ENCODE data around the gene UTS2. TPM values are rescaled to one million over a fixed set of nuclear protein-coding genes. Genes with fewer than 3 reads are reported as not detected.

Gene UTS2
- total RNA-seq, 1 donor from 2014 or later: not detected

- no peak for DNase-seq (ENCODE audit: low read depth in 2 of 2)
Measured at GRCh38 chr1:7813677-7814373, 39.0 kb downstream of the UTS2 start.

- no peak for DNase-seq (ENCODE audit: low read depth in 2 of 2)
Measured at GRCh38 chr1:7811476-7811875, 41.4 kb downstream of the UTS2 start.

- peak in 1 of 2 donors; percentile 67 for DNase-seq (ENCODE audit: low read depth in 2 of 2)
Measured at GRCh38 chr1:7810395-7810794, 42.5 kb downstream of the UTS2 start.

GRCh38 chr1:7809742-7810141 is 43.1 kb downstream of the UTS2 start:
- DNase-seq (ENCODE audit: low read depth in 2 of 2): no peak

GRCh38 chr1:7808253-7808844 is 44.5 kb downstream of the UTS2 start:
- DNase-seq (ENCODE audit: low read depth in 2 of 2): peak; percentile 26 to 50

- no peak for DNase-seq (ENCODE audit: low read depth in 2 of 2)
Measured at GRCh38 chr1:7805460-7805859, 47.4 kb downstream of the UTS2 start.

Other genes with a start within 250 kb of the UTS2 start
- 77.0 and 101 TPM in 2 replicates for gene VAMP3, start 81.8 kb downstream of the UTS2 start, total RNA-seq
- gene PER3, start 68.8 kb downstream of the UTS2 start, total RNA-seq: 0.90 and 2.1 TPM in 2 replicates
- gene TNFRSF9, start 87.8 kb upstream of the UTS2 start, total RNA-seq: 0.13 TPM in 2 replicates
- gene PARK7, start 108.6 kb upstream of the UTS2 start, total RNA-seq: 201 and 202 TPM in 2 replicates
- gene ERRFI1, start 173.2 kb upstream of the UTS2 start, total RNA-seq: 31.8 and 135 TPM in 2 replicates

Data from dermis microvascular lymphatic vessel endothelial cell (primary cell).